HepG2 (cell line): ENCODE data around the gene SLC9A9. TPM values are rescaled to one million over a fixed set of nuclear protein-coding genes. Genes with fewer than 3 reads are reported as not detected.

Experiments used
- ATAC-seq: fragments of 200-7000 bp; cut with Tn5 transposase; 3 replicates; pipeline ENCODE4 v1.9.1; 2020; ENCODE audit warnings: mild to moderate bottlenecking, moderate library complexity
- BruUV-seq: library from RNA; stranded (reverse); fragments of 400-500 nt; replicated peaks from 2 replicates; lab custom pipeline; 2021; lab: Mats Ljungman, UMichigan
- CTCF ChIA-PET: fragments of 300-600 bp; formaldehyde crosslinking; extraction: SDS; loops from one replicate; lab custom pipeline; 2021; ENCODE audit warnings: low total read pairs, inconsistent platforms, low intra/inter-chr PET ratio; lab: Yijun Ruan, JAX
- POLR2A ChIA-PET: fragments of 350-600 bp; sonication (Branson Sonifier 250); formaldehyde crosslinking; loops from one replicate; lab custom pipeline; 2020; ENCODE audit warnings: antibody characterized with exemption, inconsistent platforms; lab: Yijun Ruan, JAX
- DNase-seq: peaks from one replicate; pipeline ENCODE4 v3.0.0-alpha.2; 2015; ENCODE audit warnings: low spot score
- FAIRE-seq: peaks from 3 replicates; lab custom pipeline; 2011; peaks lifted over from hg19 to GRCh38; lab: Jason Lieb, UNC
- H2AFZ ChIP-seq: one replicate; pipeline ENCODE4 v1.6.1; 2011; ENCODE audit warnings: low read length, inconsistent platforms
- H3K27ac ChIP-seq: fragments of 300-600 bp; 3 replicates; pipeline ENCODE4 v1.8.0; 2011; ENCODE audit warnings: mixed run types, mild to moderate bottlenecking, mixed read lengths, low read length, inconsistent platforms; ENCODE audit not compliant: insufficient read depth; ENCODE audit errors: extremely low read length
- H3K27me3 ChIP-seq, 2 experiments: fragments of 200-600 bp in 1 of 2; 2 replicates in 1 of 2; 3 replicates in 1 of 2; pipeline versions ENCODE4 v1.6.0 to v1.8.0; 2011; ENCODE audit warnings: low read length in 2 of 2, mild to moderate bottlenecking in 2 of 2, moderate library complexity in 2 of 2, inconsistent platforms in 1 of 2; ENCODE audit not compliant: insufficient read depth in 2 of 2, control insufficient read depth in 1 of 2
- H3K36me3 ChIP-seq, 2 experiments: fragments of 200-600 bp in 1 of 2; replicated peaks in 1 of 2; 2 replicates in 1 of 2; 3 replicates in 1 of 2; pipeline versions ENCODE4 v1.5.1 to v1.8.0; 2011; ENCODE audit warnings: low read length in 2 of 2, inconsistent platforms in 1 of 2; ENCODE audit not compliant: insufficient read depth in 2 of 2, control insufficient read depth in 1 of 2
- H3K4me1 ChIP-seq: 2 replicates; pipeline ENCODE4 v1.5.1; 2012; ENCODE audit warnings: low read length, inconsistent platforms; ENCODE audit not compliant: insufficient read depth
- H3K4me2 ChIP-seq: 2 replicates; pipeline ENCODE4 v1.6.0; 2011; ENCODE audit warnings: low read depth, low read length, inconsistent platforms
- H3K4me3 ChIP-seq, 3 experiments: fragments of 200-600 bp in 1 of 3; sonication (generic), shearing (Covaris generic) in 1 of 3; replicated peaks in 1 of 3; 2 replicates each; pipeline ENCODE4 v1.5.1; 2011 to 2016; ENCODE audit warnings: low read length in 3 of 3, inconsistent platforms in 2 of 3, low read depth in 2 of 3, mild to moderate bottlenecking in 2 of 3, control low read depth in 1 of 3, mixed read lengths in 1 of 3; ENCODE audit not compliant: insufficient read depth in 1 of 3
- H3K79me2 ChIP-seq: one replicate; pipeline ENCODE4 v1.6.1; 2011; ENCODE audit warnings: low read length, inconsistent platforms; ENCODE audit not compliant: insufficient read depth
- H3K9ac ChIP-seq: 2 replicates; pipeline ENCODE4 v1.6.0; 2011; ENCODE audit warnings: mild to moderate bottlenecking, low read depth, low read length, inconsistent platforms; ENCODE audit not compliant: insufficient read depth
- H3K9me3 ChIP-seq: 2 replicates; pipeline ENCODE4 v1.5.1; 2012; ENCODE audit warnings: mild to moderate bottlenecking, low read length
- H4K20me1 ChIP-seq: 2 replicates; pipeline ENCODE4 v1.6.0; 2011; ENCODE audit warnings: inconsistent platforms, mild to moderate bottlenecking, low read length, moderate library complexity; ENCODE audit not compliant: insufficient read depth
- ADNP ChIP-seq: sonication (generic); formaldehyde crosslinking; IDR thresholded peaks from 2 replicates; pipeline ENCODE4 v1.4.0; 2020; ENCODE audit warnings: missing genetic modification reagents
- GPBP1L1 ChIP-seq: sonication (generic); formaldehyde crosslinking; IDR thresholded peaks from 2 replicates; pipeline ENCODE4 v1.5.0; 2020; ENCODE audit warnings: mild to moderate bottlenecking, missing genetic modification reagents
- KDM5A ChIP-seq: fragments of 200-600 bp; sonication (generic); IDR thresholded peaks from 2 replicates; pipeline ENCODE4 v1.7.0; 2018; ENCODE audit warnings: antibody characterized with exemption, mild to moderate bottlenecking, low read length, borderline replicate concordance
- TBX3 ChIP-seq: fragments of 450-650 bp; IDR thresholded peaks from 2 replicates; pipeline ENCODE4 v1.6.1; 2017; ENCODE audit warnings: antibody characterized with exemption, mild to moderate bottlenecking, inconsistent platforms, borderline replicate concordance
- ZNF318 ChIP-seq: sonication (generic); formaldehyde crosslinking; IDR thresholded peaks from 2 replicates; pipeline ENCODE4 v1.4.0; 2020; ENCODE audit warnings: mild to moderate bottlenecking, missing genetic modification reagents
- ZNF549 ChIP-seq: sonication (generic); formaldehyde crosslinking; IDR thresholded peaks from 2 replicates; pipeline ENCODE4 v1.5.0; 2020; ENCODE audit warnings: missing genetic modification reagents
- in situ Hi-C: cut with HindIII; loops from 2 replicates; pipeline ENCODE4 v1.10.0; 2017; ENCODE audit warnings: low pct_unique_long_range_greater_than_20kb; ENCODE audit not compliant: extremely low pct_ligation_motif_present
- intact Hi-C: fragments of 100-400 bp; cut with micrococcal nuclease; formaldehyde crosslinking; loops from one replicate; pipeline ENCODE4 v1.10.0; 2022; ENCODE audit not compliant: unreplicated experiment
- polyA plus RNA-seq, 8 experiments: library from polyadenylated mRNA; depleted of rRNA in 3 of 8; stranded (reverse) in 7 of 8; unstranded in 1 of 8; fragments of >200 nt; fragmentation: Illumina TruSeq in 4 of 8; extraction: Trizol in 4 of 8; gene quantifications; 2 replicates each; pipeline versions ENCODE4 v1.2.1 to v1.2.3, GENCODE V29; 2011 to 2016; ENCODE audit warnings: low read depth in 4 of 8, missing spikeins in 1 of 8, mixed read lengths in 1 of 8; ENCODE audit not compliant: insufficient read depth in 1 of 8
- total RNA-seq, 5 experiments: library from RNA; depleted of rRNA; stranded (reverse); fragments of >200 nt; fragmentation: Illumina TruSeq; extraction: Trizol; gene quantifications; 2 replicates each; pipeline ENCODE4 v1.2.3, GENCODE V29; 2016; ENCODE audit warnings: low read depth in 1 of 5
- TF ChIP-seq, protein P1 (sequence below): sonication (generic); formaldehyde crosslinking; conservative IDR thresholded peaks from 2 replicates; pipeline ENCODE4 v1.4.0; 2020; ENCODE audit warnings: missing genetic modification reagents
- TF ChIP-seq, protein P2 (sequence below): IDR thresholded peaks from 2 replicates; pipeline ENCODE4 v1.4.0; 2020; ENCODE audit warnings: mild to moderate bottlenecking, missing genetic modification reagents

The SLC9A9 gene
- total and polyA plus RNA-seq, 2 of the 13 experiments (the other 11 are each of a cell fraction or from before 2014, with no cell fraction given): not detected

- Histone ChIP-seq H3K36me3 (no peaks in the 10 kb centered on the region), H3K27me3 (no peaks in the 10 kb centered on the region), H3K79me2 (no peaks in the 10 kb centered on the region), H3K9ac (no peak overlapping the region), H4K20me1 (no peaks in the 10 kb centered on the region), H3K27ac (no peak overlapping the region), H3K4me2 (no peak overlapping the region), H3K4me3 (no peak overlapping the region), H3K9me3 (no peaks in the 10 kb centered on the region), H3K4me1 (no peaks in the 10 kb centered on the region), H2AFZ (no peak overlapping the region)
- in situ Hi-C loops: no loop called here
- intact Hi-C loops: no loop called here
- ATAC-seq: no peak
- no peak for DNase-seq
- POLR2A ChIA-PET: no interaction called here
- no TSS peak for BruUV-seq
- CTCF ChIA-PET: no interaction called here
- FAIRE-seq: no peak
- TF ChIP-seq, protein P1, sequence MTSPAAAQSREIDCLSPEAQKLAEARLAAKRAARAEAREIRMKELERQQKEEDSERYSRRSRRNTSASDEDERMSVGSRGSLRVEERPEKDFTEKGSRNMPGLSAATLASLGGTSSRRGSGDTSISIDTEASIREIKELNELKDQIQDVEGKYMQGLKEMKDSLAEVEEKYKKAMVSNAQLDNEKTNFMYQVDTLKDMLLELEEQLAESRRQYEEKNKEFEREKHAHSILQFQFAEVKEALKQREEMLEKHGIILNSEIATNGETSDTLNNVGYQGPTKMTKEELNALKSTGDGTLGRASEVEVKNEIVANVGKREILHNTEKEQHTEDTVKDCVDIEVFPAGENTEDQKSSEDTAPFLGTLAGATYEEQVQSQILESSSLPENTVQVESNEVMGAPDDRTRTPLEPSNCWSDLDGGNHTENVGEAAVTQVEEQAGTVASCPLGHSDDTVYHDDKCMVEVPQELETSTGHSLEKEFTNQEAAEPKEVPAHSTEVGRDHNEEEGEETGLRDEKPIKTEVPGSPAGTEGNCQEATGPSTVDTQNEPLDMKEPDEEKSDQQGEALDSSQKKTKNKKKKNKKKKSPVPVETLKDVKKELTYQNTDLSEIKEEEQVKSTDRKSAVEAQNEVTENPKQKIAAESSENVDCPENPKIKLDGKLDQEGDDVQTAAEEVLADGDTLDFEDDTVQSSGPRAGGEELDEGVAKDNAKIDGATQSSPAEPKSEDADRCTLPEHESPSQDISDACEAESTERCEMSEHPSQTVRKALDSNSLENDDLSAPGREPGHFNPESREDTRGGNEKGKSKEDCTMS: no peak
- TF ChIP-seq TBX3 (no peak), ZNF318 (CRISPR knock-in tag) (no peak), ZNF549 (CRISPR knock-in tag) (no peak), GPBP1L1 (CRISPR knock-in tag) (no peak), ADNP (CRISPR knock-in tag) (no peak), KDM5A (no peak)
- TF ChIP-seq, protein P2, sequence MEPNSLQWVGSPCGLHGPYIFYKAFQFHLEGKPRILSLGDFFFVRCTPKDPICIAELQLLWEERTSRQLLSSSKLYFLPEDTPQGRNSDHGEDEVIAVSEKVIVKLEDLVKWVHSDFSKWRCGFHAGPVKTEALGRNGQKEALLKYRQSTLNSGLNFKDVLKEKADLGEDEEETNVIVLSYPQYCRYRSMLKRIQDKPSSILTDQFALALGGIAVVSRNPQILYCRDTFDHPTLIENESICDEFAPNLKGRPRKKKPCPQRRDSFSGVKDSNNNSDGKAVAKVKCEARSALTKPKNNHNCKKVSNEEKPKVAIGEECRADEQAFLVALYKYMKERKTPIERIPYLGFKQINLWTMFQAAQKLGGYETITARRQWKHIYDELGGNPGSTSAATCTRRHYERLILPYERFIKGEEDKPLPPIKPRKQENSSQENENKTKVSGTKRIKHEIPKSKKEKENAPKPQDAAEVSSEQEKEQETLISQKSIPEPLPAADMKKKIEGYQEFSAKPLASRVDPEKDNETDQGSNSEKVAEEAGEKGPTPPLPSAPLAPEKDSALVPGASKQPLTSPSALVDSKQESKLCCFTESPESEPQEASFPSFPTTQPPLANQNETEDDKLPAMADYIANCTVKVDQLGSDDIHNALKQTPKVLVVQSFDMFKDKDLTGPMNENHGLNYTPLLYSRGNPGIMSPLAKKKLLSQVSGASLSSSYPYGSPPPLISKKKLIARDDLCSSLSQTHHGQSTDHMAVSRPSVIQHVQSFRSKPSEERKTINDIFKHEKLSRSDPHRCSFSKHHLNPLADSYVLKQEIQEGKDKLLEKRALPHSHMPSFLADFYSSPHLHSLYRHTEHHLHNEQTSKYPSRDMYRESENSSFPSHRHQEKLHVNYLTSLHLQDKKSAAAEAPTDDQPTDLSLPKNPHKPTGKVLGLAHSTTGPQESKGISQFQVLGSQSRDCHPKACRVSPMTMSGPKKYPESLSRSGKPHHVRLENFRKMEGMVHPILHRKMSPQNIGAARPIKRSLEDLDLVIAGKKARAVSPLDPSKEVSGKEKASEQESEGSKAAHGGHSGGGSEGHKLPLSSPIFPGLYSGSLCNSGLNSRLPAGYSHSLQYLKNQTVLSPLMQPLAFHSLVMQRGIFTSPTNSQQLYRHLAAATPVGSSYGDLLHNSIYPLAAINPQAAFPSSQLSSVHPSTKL (CRISPR knock-in tag): no peak
These were observed 631.0 kb downstream of the SLC9A9 start for GRCh38 chr3:143217283-143217682.
